IMR-90 (cell line): ENCODE measurements around the gene ASXL3. TPM values are rescaled to one million over a fixed set of nuclear protein-coding genes. Genes with fewer than 3 reads are reported as not detected.

ENCODE experiments used
- ATAC-seq: fragments of 200-7000 bp; cut with Tn5 transposase; 2 replicates; pipeline ENCODE4 v1.9.1; 2020; ENCODE audit warnings: low read depth, mild to moderate bottlenecking, moderate library complexity
- BruUV-seq: library from RNA; stranded (reverse); fragments of 400-500 nt; replicated peaks from 2 replicates; lab custom pipeline; 2021; lab: Mats Ljungman, UMichigan
- CTCF ChIA-PET: fragments of 300-600 bp; formaldehyde crosslinking; extraction: SDS; loops from one replicate; lab custom pipeline; 2021; ENCODE audit warnings: antibody characterized with exemption; lab: Yijun Ruan, JAX
- POLR2A ChIA-PET: fragments of 300-600 bp; sonication (Branson Sonifier 250); formaldehyde crosslinking; loops from one replicate; lab custom pipeline; 2022; ENCODE audit warnings: antibody characterized with exemption; ENCODE audit not compliant: unreplicated experiment; lab: Charles Lee
- DNase-seq: peaks from one replicate; pipeline ENCODE4 v3.0.0; 2013
- H2AFZ ChIP-seq: replicated peaks from 2 replicates; pipeline ENCODE3; 2013; ENCODE audit warnings: low read length, mild to moderate bottlenecking; ENCODE audit not compliant: poor library complexity
- H2AK5ac ChIP-seq: 2 replicates; pipeline ENCODE4 v1.6.1; 2013; ENCODE audit warnings: low read depth, low read length, inconsistent platforms
- H2AK9ac ChIP-seq: replicated peaks from 2 replicates; pipeline ENCODE3; 2013; ENCODE audit warnings: mild to moderate bottlenecking, low read depth, low read length, moderate library complexity; ENCODE audit not compliant: poor library complexity
- H2BK120ac ChIP-seq: 2 replicates; pipeline ENCODE4 v1.6.1; 2013; ENCODE audit warnings: low read depth, low read length, inconsistent platforms
- H2BK15ac ChIP-seq: 3 replicates; pipeline ENCODE4 v1.6.1; 2013; ENCODE audit warnings: low read depth, low read length, inconsistent platforms
- H2BK20ac ChIP-seq: 2 replicates; pipeline ENCODE4 v1.6.1; 2013; ENCODE audit warnings: low read depth, mild to moderate bottlenecking, inconsistent platforms, low read length, moderate library complexity
- H2BK5ac ChIP-seq: 2 replicates; pipeline ENCODE4 v1.6.1; 2013; ENCODE audit warnings: mild to moderate bottlenecking, low read depth, low read length, inconsistent platforms; ENCODE audit not compliant: poor library complexity, severe bottlenecking
- H3K14ac ChIP-seq: replicated peaks from 2 replicates; pipeline ENCODE4 v1.6.1; 2013; ENCODE audit warnings: low read depth, low read length, inconsistent platforms
- H3K18ac ChIP-seq: 2 replicates; pipeline ENCODE4 v1.6.1; 2013; ENCODE audit warnings: low read depth, low read length, control low read depth
- H3K23ac ChIP-seq: 2 replicates; pipeline ENCODE4 v1.6.1; 2013; ENCODE audit warnings: low read depth, low read length, inconsistent platforms
- H3K27ac ChIP-seq: 2 replicates; pipeline ENCODE4 v1.5.1; 2013; ENCODE audit warnings: mild to moderate bottlenecking, control low read depth, low read length; ENCODE audit not compliant: insufficient read depth
- H3K27me3 ChIP-seq: 2 replicates; pipeline ENCODE4 v1.6.1; 2013; ENCODE audit warnings: low read length; ENCODE audit not compliant: control insufficient read depth, insufficient read depth
- H3K36me3 ChIP-seq: 2 replicates; pipeline ENCODE4 v1.6.1; 2013; ENCODE audit warnings: low read length, mixed read lengths; ENCODE audit not compliant: control insufficient read depth, insufficient read depth
- H3K4ac ChIP-seq: 2 replicates; pipeline ENCODE4 v1.6.1; 2013; ENCODE audit warnings: low read depth, low read length, inconsistent platforms
- H3K4me1 ChIP-seq: 2 replicates; pipeline ENCODE4 v1.6.1; 2013; ENCODE audit warnings: low read length, mixed read lengths; ENCODE audit not compliant: control insufficient read depth, insufficient read depth
- H3K4me2 ChIP-seq: 2 replicates; pipeline ENCODE4 v1.6.1; 2013; ENCODE audit warnings: low read depth, mild to moderate bottlenecking, control low read depth, low read length, moderate library complexity
- H3K4me3 ChIP-seq: 2 replicates; pipeline ENCODE4 v1.5.1; 2013; ENCODE audit warnings: low read depth, mild to moderate bottlenecking, control low read depth, low read length, moderate library complexity; ENCODE audit not compliant: insufficient read depth
- H3K56ac ChIP-seq: 2 replicates; pipeline ENCODE4 v1.6.1; 2013; ENCODE audit warnings: low read length, inconsistent platforms; ENCODE audit not compliant: insufficient read depth; ENCODE audit errors: extremely low read depth
- H3K79me1 ChIP-seq, 2 experiments: 2 replicates each; pipeline ENCODE4 v1.6.1; 2013; ENCODE audit warnings: low read length in 2 of 2, inconsistent platforms in 1 of 2, low read depth in 1 of 2
- H3K9ac ChIP-seq: 2 replicates; pipeline ENCODE4 v1.6.1; 2013; ENCODE audit warnings: low read depth, low read length, control low read depth
- H3K9me1 ChIP-seq: 2 replicates; pipeline ENCODE4 v1.6.1; 2013; ENCODE audit warnings: low read length, inconsistent platforms; ENCODE audit not compliant: insufficient read depth
- H3K9me3 ChIP-seq: 2 replicates; pipeline ENCODE4 v1.6.1; 2013; ENCODE audit warnings: low read length; ENCODE audit not compliant: control insufficient read depth, insufficient read depth
- H4K20me1 ChIP-seq: 2 replicates; pipeline ENCODE4 v1.6.1; 2013; ENCODE audit warnings: low read length, inconsistent platforms; ENCODE audit not compliant: insufficient read depth
- H4K5ac ChIP-seq: 2 replicates; pipeline ENCODE4 v1.6.1; 2013; ENCODE audit warnings: mild to moderate bottlenecking, low read depth, low read length, control low read depth
- H4K8ac ChIP-seq, 2 experiments: 2 replicates each; pipeline ENCODE4 v1.6.1; 2013; ENCODE audit warnings: low read depth in 2 of 2, low read length in 2 of 2, control low read depth in 1 of 2, inconsistent platforms in 1 of 2
- H4K91ac ChIP-seq: 2 replicates; pipeline ENCODE4 v1.6.1; 2013; ENCODE audit warnings: low read depth, low read length, inconsistent platforms; ENCODE audit not compliant: insufficient read depth
- BHLHE40 ChIP-seq: fragments of 150-350 bp; IDR thresholded peaks from 2 replicates; pipeline ENCODE4 v1.6.1; 2016; ENCODE audit warnings: mild to moderate bottlenecking, low read depth, low read length
- CEBPB ChIP-seq: IDR thresholded peaks from 2 replicates; pipeline ENCODE4 v1.6.1; 2012; ENCODE audit warnings: low read depth, low read length, improper control_type of control experiment
- CHD1 ChIP-seq: IDR thresholded peaks from 2 replicates; pipeline ENCODE4 v1.6.1; 2012; ENCODE audit warnings: low read depth, low read length, improper control_type of control experiment
- FOS ChIP-seq: fragments of 150-350 bp; IDR thresholded peaks from 2 replicates; pipeline ENCODE4 v1.6.1; 2016; ENCODE audit warnings: low read depth, low read length
- MAFK ChIP-seq: IDR thresholded peaks from 2 replicates; pipeline ENCODE4 v1.6.1; 2012; ENCODE audit warnings: low read depth, low read length, improper control_type of control experiment
- MAZ ChIP-seq: IDR thresholded peaks from 2 replicates; pipeline ENCODE4 v1.6.1; 2012; ENCODE audit warnings: low read depth, mild to moderate bottlenecking, low read length, improper control_type of control experiment, moderate library complexity, borderline replicate concordance
- MXI1 ChIP-seq: IDR thresholded peaks from 2 replicates; pipeline ENCODE4 v1.6.1; 2012; ENCODE audit warnings: low read depth, mild to moderate bottlenecking, low read length, moderate library complexity, borderline replicate concordance
- NFE2L2 ChIP-seq: fragments of 150-350 bp; IDR thresholded peaks from 2 replicates; pipeline ENCODE4 v1.6.1; 2016; ENCODE audit warnings: low read depth, mild to moderate bottlenecking, low read length
- POLR2A ChIP-seq: IDR thresholded peaks from 2 replicates; pipeline ENCODE4 v1.6.1; 2012; ENCODE audit warnings: mild to moderate bottlenecking, low read depth, low read length
- RAD21 ChIP-seq: IDR thresholded peaks from 2 replicates; pipeline ENCODE4 v1.6.1; 2012; ENCODE audit warnings: low read length, improper control_type of control experiment
- RCOR1 ChIP-seq: IDR thresholded peaks from 2 replicates; pipeline ENCODE4 v1.6.1; 2012; ENCODE audit warnings: mild to moderate bottlenecking, low read length, improper control_type of control experiment; ENCODE audit not compliant: insufficient replicate concordance
- RFX5 ChIP-seq: IDR thresholded peaks from 2 replicates; pipeline ENCODE4 v1.8.0; 2012; ENCODE audit warnings: low read depth, mild to moderate bottlenecking, low read length, moderate library complexity
- SMC3 ChIP-seq: fragments of 150-350 bp; IDR thresholded peaks from 2 replicates; pipeline ENCODE4 v1.6.1; 2016; ENCODE audit warnings: low read depth, mild to moderate bottlenecking, antibody characterized with exemption, low read length, moderate library complexity
- WGBS, 2 experiments: methylation state at CpG; one replicate each; pipeline versions ENCODE4 v1.1.5 to v1.1.7; 2013; ENCODE audit warnings: missing lambda C conversion rate in 2 of 2; ENCODE audit not compliant: insufficient read length in 1 of 2; ENCODE audit errors: extremely low coverage in 2 of 2; 5-methylcytosine and 5-hydroxymethylcytosine counted together
- dilution Hi-C: fragments of 300-500 bp; cut with HindIII; formaldehyde crosslinking; loops from one replicate; pipeline ENCODE4 v1.14.3; 2018; ENCODE audit warnings: low sequenced_read_pairs; ENCODE audit not compliant: unreplicated experiment
- in situ Hi-C: fragments of 300-500 bp; cut with MboI; formaldehyde crosslinking; loops from 3 replicates; pipeline ENCODE4 v1.14.3; 2019; ENCODE audit warnings: low sequenced_read_pairs, inconsistent platforms, mixed read lengths
- intact Hi-C: fragments of 100-400 bp; cut with micrococcal nuclease; formaldehyde crosslinking; loops from 2 replicates; pipeline ENCODE4 v1.10.0; 2022
- polyA plus RNA-seq, 3 experiments: library from polyadenylated mRNA; depleted of rRNA; stranded (reverse); fragments of >200 nt; gene quantifications; 2 replicates each; pipeline ENCODE4 v1.2.3, GENCODE V29; 2012; ENCODE audit warnings: low replicate concordance in 1 of 3
- total RNA-seq: library from RNA; depleted of rRNA; stranded (reverse); fragments of >200 nt; gene quantifications from 2 replicates; pipeline ENCODE4 v1.2.3, GENCODE V29; 2012
- TF ChIP-seq, protein P1 (sequence below): fragments of 150-350 bp; IDR thresholded peaks from 2 replicates; pipeline ENCODE4 v1.6.1; 2017; ENCODE audit warnings: mild to moderate bottlenecking, antibody characterized with exemption, low read length, low read depth
- TF ChIP-seq, protein P2 (sequence below): conservative IDR thresholded peaks from 2 replicates; pipeline ENCODE4 v1.5.1; 2012; ENCODE audit warnings: mild to moderate bottlenecking, low read depth, low read length, improper control_type of control experiment
- TF ChIP-seq, protein P3 (sequence below): fragments of 150-350 bp; IDR thresholded peaks from 2 replicates; pipeline ENCODE4 v1.6.1; 2016; ENCODE audit warnings: low read depth, mild to moderate bottlenecking, low read length, moderate library complexity, borderline replicate concordance

Gene ASXL3
- total and polyA plus RNA-seq, 2 of the 4 experiments (the other 2 are of a cell fraction) = 0.03 to 0.54 TPM

DNA sequence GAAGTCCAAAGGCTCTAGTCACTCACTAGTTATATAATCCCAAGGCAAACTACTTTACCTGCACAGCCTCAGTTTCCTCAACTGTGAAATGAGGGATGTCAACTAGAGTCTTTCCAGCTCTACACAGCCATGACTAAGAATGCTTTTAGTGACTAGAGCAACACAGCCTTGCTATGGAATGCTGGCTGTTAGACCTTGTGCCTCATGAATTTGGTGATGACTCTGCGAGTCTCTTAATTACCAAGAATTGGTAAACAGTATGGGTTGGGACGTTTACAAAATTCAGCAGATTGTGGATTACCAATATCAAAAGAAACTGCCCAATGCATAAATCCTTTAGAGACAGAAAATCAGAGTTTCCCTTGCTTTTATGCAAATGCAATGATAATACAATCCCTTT, 163.7 kb downstream of the ASXL3 start:
- Histone ChIP-seq H4K8ac (no peak overlapping the region), H3K18ac (no peak overlapping the region)

More for the DNA sequence above, 163.7 kb downstream of the ASXL3 start:
- TF ChIP-seq CEBPB (no peak), MXI1 (no peak), FOS (no peak), BHLHE40 (no peak), NFE2L2 (no peak), RAD21 (no peak), MAFK (no peak), SMC3 (no peak), POLR2A (no peak), CHD1 (no peak), MAZ (no peak), RFX5 (no peak), RCOR1 (no peak)
- TF ChIP-seq, protein P1, sequence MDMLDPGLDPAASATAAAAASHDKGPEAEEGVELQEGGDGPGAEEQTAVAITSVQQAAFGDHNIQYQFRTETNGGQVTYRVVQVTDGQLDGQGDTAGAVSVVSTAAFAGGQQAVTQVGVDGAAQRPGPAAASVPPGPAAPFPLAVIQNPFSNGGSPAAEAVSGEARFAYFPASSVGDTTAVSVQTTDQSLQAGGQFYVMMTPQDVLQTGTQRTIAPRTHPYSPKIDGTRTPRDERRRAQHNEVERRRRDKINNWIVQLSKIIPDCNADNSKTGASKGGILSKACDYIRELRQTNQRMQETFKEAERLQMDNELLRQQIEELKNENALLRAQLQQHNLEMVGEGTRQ = no peak
- TF ChIP-seq, protein P2, sequence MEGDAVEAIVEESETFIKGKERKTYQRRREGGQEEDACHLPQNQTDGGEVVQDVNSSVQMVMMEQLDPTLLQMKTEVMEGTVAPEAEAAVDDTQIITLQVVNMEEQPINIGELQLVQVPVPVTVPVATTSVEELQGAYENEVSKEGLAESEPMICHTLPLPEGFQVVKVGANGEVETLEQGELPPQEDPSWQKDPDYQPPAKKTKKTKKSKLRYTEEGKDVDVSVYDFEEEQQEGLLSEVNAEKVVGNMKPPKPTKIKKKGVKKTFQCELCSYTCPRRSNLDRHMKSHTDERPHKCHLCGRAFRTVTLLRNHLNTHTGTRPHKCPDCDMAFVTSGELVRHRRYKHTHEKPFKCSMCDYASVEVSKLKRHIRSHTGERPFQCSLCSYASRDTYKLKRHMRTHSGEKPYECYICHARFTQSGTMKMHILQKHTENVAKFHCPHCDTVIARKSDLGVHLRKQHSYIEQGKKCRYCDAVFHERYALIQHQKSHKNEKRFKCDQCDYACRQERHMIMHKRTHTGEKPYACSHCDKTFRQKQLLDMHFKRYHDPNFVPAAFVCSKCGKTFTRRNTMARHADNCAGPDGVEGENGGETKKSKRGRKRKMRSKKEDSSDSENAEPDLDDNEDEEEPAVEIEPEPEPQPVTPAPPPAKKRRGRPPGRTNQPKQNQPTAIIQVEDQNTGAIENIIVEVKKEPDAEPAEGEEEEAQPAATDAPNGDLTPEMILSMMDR = no peak
- TF ChIP-seq, protein P3, sequence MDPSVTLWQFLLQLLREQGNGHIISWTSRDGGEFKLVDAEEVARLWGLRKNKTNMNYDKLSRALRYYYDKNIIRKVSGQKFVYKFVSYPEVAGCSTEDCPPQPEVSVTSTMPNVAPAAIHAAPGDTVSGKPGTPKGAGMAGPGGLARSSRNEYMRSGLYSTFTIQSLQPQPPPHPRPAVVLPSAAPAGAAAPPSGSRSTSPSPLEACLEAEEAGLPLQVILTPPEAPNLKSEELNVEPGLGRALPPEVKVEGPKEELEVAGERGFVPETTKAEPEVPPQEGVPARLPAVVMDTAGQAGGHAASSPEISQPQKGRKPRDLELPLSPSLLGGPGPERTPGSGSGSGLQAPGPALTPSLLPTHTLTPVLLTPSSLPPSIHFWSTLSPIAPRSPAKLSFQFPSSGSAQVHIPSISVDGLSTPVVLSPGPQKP = no peak
- Histone ChIP-seq H3K14ac (no peak overlapping the region), H3K27ac (no peak overlapping the region), H4K20me1 (no peaks in the 10 kb centered on the region), H3K9ac (no peak overlapping the region), H3K9me3 (no peaks in the 10 kb centered on the region), H3K4me1 (no peaks in the 10 kb centered on the region), H2BK20ac (no peak overlapping the region), H2AFZ (no peak overlapping the region), H2AK9ac (no peak overlapping the region), H3K4me3 (no peak overlapping the region), H2BK120ac (no peak overlapping the region), H3K27me3 (no peaks in the 10 kb centered on the region; the same call in 1 of the 2 replicates), H3K56ac (no peak overlapping the region), H3K36me3 (peaks cover 2% of the 10 kb centered on the region; the same call in 1 of the 2 replicates), H3K79me1 (no peaks in the 10 kb centered on the region), H4K91ac (no peak overlapping the region), H3K9me1 (no peaks in the 10 kb centered on the region), H2BK5ac (no peak overlapping the region), H3K23ac (no peak overlapping the region), H3K4ac (no peak overlapping the region), H3K4me2 (no peak overlapping the region), H2AK5ac (no peak overlapping the region), H4K5ac (no peak overlapping the region), H2BK15ac (no peak overlapping the region)
- DNase-seq (no peak), ATAC-seq (no peak)
- in situ Hi-C loops = no loop called here
- ChIA-PET POLR2A (no interaction called here), CTCF (no interaction called here)
- dilution Hi-C loops = no loop called here
- BruUV-seq = no TSS peak
- WGBS, 2 experiments = no CpG with 5 or more reads among the region's 2 CpGs
- intact Hi-C loops = no loop called here
